ENCODE data around the gene TAS1R3.
"Not testable (repeated sequence)": the region's sequence is repeated elsewhere in the genome, so short reads cannot be mapped to it uniquely, and the experiment has no call there.

The TAS1R3 gene

DNA sequence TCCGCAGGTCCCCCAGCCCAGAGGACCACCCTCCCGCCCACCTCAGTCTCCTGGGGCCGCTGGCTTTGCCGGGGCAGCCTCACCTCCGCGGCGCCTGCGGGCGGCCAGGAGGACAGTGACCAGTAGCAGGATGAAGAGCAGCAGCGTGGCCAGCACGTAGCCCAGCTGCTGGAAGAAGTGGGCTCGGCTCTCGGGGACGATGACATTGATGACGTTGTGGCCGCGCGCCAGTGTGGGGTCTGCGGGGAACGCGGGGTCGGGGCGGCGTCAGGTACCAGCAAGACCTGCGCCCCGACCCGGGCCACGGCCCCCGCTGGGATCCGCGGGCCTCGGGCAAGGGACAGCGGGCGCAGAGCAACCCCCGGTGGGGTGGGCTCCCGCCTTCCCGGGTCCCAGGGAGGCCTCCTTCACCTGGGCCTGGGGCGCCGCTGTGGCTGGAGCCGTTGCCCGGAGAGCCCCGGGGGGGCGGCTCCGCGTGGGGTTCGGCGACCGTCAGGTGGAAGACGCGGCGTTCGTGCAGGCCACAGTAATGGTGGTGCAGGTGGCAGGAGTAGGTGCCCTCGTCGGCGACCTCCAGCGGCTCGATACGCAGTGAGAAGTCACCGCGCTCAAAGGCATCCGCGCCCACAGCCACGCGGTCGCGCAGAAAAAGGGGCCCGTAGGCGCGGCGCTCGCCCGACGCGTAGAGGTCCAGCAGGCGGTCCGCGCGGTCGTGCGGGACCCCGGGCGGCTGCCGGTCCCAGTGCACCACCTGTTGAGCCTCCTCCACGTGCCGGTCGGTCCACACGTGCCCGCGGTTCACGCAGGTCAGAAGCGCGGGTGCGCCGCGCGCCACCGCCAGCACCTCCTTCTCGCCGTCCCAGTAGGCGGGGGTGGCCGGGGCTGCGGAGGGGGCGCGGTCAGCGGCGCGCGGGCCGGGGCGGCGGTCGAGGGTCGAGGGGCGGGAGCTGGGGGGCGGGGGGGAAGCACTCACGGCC, 23.5 kb downstream of the TAS1R3 start:
- no peak for DNase-seq

DNA sequence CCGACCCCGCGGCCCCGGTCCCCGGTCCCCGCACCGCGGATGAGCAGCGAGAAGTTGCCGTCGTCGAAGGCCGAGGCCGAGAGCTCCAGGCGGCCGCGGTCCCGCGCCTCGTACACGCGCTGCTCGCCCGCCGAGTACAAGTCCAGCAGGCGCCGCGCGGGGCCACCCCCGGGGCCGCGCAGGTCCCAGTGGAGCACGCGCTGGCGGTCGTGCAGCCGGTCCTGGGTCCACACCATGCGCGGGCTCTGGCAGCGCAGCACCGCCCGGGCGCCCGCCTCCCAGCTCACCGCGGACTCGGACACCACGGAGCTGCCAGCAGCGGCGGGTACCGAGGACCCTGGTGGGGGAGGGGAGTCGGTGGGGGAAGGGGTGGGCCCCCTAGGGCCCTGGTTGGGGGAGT, 24.3 kb downstream of the TAS1R3 start:
- DNase-seq: peak; percentile 43

DNA sequence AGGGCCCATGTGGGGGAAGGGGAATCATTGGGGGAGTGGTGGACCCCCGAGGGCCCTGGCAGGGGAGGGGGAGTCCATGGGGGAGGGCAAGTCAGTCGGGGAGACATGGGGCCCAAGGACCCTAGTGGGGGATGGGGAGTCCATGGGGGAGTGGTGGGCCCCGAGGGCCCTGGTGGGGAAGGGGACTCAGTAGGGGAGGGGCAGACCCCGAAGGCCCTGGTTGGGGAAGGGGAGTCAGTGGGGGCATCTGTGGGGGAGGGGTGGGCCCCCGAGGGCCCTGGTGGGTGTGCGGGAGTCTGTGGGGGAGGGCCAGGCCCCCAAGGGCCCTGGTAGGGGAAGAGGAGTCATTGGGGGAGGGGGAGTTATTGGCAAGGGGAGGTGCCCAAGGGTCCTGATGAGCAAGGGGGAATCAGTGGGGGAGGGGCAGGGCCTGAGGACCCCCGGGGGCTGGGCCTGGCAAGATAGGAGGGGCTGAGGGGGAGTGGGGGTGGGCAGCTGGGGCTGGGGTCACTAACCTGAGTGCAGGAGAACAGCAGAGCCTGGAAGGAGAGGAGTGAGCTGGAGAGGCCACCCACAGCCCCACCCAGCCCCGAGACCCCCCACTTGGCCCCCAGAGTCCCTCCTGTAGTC, 25.2 kb downstream of the TAS1R3 start:
- no peak for DNase-seq

DNA sequence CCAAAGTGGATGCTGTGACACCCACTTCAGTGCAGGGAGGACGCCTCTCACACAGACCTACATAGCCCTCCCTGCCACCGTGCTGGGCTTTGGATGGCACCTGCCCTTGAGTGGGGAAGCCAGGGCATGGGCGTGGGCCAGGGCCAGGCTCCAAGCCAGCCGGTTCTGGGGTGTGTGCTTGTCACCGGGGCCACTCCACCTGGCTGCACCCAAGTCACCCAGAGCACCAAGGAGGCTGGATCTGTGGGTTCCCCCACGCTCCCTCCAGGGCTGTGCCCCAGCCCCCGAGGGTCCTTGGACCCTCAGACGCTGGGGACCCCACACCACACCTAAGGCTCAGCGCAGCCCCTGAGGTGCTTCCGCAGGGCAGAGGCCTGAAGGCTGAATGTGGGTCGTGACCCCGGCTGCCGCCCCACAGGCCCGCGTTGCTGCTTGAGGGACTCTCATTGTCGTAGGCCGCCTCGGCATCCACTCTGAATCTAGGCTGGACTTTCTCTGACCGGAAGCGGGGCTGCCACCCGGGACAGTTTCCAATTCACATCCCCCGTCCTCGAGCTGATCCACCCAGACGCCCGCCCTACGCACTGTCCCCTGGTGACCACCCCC, 25.8 kb downstream of the TAS1R3 start:
- no peak for DNase-seq

DNA sequence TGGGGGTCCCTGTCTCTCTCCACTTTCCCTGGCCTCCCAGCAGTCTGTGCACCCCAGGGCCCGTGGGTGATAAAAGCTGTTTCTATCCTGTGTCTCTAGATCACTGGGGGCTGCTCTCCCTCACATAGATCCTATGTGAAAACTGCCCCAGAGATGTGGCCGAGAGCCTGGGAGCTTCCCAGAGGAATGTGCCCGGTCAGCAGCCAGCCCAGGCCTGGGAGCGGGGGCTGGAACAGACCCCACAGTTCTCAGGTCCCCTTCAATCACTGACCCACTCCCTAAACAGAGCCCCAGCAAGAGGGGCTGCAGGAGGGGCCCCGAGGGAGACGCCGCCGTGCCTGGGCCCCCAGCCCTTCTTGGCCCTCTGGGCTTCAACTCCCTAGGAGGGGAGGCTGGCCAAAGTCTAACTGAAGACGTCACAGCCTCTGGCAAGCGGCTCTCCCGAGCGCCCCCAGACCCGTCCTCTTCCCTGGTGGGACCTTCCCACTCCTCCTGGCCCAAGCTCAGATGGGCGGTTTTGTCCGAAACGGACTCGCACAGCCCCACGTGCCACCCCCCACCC, 26.9 kb downstream of the TAS1R3 start:
- DNase-seq: no peak

DNA sequence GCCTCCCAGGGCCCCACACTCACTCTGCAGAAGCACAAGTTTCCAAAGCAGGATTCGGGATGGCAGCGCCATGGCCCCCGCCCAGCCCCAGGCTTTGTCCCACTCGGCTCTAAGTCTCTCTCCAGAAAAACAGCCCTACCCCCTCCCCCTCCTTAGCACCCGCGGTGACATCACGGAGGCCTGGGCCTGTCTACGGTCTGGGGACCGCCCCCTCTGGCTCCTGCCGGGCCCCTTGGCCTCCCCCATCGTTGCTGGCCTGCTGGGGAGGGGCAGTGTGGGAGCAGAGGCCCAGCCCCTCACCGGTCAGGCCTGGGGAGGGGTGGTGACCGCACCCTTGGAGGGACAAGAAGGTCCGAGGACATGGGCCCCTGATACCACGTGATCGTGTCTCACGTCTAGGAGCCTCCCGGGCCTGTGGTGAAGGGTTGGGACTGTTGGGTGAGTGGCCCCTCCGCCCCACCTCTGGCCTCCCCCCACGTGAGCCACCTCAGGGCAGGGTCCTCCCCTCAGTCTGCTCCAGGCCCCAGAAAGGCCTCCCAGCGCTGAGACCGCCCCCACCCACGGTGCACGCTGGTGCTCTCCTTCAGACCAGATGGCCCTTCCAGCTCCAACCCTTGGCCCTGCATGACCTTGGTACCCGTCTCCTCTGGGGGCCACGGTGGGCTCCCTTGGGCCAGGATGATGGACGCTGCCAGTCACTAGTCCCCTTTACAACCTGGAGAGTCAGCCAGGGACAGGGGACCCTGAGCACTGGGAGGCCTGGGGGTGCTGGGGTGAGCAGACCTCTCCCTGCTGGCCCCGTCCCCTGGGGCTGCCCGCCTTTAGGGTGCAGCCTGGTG, 27.6 kb downstream of the TAS1R3 start, which contains the start of gene MXRA8:
Gene MXRA8 (minus strand): TSS at position 123 of the 839 bp plus-strand sequence. CDS start 51 bp downstream, at position 72.
- DNase-seq: no peak

DNA sequence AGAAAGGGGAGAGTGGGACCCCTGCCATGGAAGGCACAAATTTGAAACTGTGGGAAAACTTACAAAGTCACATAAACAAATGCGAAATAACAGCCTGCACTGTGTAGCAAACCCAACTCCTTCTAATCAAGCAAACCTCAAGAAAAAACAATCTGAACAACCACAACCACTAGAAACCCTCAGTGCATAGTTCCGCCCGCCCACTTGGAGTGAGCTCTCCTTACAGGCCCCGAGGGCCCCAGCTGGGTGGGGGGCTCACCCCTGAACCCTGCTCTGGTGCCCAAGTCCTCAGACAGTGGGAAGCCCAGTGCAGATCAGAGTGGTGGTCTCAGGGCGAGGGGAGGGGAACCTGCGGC, 28.2 kb downstream of the TAS1R3 start:
- no peak for DNase-seq

DNA sequence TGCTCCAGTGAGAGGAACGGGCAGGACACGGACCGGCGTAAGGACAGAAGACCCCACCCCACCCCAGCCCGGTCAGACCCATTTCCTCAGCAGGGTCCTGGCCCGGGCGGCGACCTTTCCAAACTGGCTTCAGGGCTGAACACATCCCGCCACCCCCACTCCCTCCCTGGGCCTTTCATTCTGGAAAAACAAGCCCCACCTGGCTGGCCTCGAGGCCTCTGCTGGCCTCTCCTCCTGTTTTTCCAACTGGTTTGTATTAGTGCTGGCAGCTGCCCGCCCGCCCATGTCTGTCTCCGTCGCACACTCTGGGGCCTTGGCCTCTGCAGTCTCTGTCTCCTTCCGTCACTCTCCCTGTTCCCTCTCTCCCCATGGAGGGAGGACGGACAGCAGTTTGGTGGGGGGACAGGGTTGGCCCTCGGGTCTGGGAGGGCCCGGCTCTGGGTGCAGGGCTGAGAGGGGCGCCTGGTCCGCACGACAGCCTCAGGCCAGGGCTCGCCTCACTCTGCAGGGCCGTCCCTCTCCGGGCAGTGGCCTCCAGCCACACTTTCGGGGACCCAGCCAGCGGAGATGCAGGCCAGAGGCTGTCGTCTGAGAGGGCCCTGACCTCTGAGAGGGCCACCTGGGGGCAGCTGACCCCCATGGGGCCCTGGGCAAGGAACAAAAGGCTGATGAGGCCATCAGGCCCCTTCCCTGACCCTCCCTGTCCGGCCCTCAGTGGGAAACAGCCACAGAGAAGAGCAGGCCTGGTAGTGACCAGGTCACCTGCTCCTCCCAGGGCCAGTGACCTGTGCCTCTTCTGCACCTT, 28.8 kb downstream of the TAS1R3 start:
- DNase-seq: no peak

DNA sequence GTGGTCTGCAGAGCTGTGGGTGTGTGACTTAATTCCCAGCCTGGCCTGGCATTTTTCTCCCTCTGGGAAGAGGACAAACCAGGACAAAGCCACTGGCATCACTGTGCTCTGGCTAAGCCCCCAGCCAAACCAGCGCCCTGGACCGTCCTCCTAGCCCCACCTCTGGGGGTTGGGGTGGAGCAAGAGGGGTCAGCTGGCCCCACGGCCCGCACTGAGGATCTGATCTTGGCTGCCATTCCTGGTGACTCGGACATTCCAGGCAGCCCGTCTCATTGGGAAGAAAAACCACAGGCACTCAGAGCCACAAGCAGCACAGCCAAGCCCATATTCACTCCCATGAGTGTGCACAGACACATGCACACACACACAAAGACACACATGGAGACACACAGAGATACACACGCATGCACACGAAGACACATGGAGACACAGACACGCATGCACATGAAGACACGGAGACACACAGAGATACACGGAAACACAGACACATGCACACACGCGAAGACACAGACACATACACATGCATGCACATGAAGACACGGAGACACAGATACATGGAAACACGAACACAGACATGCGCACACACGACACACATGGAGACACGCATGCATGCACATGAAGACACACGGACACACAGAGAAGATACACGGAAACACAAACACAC, 29.6 kb downstream of the TAS1R3 start:
- no peak for DNase-seq

DNA sequence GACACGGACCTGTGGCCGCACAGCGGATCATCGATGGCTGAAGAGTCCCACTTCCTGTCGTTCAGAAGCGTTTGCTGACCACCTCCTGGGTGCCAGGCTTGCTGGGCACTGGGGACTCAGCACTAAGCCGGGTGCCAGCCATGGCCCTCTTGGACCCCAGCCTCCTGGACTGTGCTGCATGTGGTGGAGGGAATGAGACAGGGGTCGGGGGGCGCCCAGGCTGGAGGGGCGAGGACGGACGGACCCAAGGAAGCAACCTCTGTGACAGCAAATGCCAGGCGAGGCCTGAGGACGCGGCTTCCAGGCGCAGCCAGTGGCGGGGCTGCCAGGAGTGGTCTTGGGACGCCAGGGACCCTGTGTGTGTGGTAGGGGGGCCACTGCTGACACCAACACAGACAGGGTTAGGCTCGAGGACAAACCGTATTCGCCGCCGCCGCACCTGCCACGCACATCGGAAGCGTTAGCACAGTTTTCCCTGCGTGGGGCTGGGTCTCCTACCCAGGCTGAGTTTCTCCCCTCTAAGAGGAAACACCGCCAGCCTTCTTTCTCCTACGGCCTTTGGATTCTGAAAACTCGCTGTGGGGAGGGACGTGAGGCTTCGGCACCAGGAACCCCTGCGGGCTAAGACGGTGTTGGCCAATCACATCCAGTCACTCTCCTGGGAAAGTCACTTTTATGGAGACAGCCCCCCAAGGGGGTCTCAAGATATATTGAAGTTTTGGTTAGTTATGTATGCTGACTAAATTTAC, 30.3 kb downstream of the TAS1R3 start:
- no peak for DNase-seq

DNA sequence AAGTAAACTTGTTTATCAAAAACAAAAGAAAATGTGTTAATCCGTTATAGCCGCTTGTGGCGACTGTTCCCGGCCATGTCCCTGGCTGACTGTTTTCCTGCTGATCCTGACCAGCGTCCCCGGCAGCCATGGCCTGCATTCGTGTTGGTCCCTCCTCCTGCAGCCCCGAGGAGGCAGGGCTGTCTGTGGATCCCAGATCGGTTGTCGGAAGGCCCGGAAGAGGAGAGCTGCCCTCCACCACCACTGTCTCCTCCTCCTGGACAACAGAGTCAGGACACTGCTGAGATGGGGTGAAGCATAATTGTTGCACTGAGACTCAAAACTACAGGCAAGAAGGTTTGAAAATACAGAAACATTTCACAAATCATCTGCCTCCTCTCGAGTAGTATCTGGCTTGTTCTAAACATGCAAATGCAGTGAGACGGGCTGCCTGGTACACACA, 30.9 kb downstream of the TAS1R3 start:
- DNase-seq: no peak

DNA sequence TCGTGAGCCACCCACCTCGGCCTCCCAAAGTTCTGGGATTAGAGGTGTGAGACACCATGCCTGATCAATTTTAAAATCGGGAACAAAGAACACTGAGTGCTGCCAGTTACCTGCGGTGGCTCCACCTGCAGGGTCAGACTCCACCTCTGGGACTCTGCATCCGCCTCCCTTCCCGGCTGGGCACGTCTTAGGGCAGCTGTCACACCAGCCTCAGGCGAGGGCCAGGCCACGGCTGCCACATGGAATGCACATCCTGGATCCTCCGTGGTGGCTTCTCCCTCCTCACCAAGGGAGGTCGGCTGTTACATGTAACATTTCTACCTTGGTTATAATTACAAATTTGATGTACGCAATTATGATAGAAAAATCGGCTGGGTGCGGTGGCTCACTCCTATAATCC, 33.2 kb downstream of the TAS1R3 start:
- DNase-seq: no peak

DNA sequence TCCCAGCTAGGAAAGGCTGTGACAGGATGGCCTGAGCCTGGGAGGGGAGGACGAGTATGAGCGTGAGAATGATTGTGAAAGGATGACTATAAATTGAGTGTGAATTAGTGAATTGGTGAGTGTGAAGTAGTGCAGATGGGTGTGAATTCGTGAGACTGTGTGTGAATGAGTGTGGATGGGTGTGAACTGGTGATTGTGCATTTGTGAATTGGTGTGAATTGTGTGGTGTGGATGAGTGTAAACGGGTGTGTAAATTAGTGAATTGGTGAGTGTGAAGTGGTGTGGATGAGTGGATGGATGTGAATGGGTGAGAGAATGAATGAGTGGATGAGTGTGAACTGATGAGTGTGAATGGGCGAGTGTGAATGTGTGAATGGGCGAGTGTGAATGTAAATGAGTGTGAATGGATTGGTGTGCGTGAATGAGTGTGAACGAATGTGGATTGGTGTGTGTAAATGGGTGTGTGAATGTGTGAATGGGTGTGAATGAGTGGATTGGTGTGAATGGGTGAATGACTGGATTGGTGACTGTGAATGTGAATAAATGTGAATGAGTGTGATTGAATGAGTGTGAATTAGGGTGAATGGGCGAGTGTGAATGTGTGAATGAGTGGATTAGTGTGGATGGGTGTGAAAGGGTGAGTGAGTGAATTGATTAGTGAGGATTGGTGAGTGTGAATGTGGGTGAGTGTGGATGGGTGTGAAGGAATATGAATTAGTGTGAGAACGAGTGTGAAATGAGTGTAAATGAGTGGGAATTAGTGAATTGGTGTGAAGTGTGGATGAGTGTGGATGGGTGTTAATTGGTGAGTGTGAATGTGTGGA, 35.0 kb downstream of the TAS1R3 start:
- no peak for DNase-seq

DNA sequence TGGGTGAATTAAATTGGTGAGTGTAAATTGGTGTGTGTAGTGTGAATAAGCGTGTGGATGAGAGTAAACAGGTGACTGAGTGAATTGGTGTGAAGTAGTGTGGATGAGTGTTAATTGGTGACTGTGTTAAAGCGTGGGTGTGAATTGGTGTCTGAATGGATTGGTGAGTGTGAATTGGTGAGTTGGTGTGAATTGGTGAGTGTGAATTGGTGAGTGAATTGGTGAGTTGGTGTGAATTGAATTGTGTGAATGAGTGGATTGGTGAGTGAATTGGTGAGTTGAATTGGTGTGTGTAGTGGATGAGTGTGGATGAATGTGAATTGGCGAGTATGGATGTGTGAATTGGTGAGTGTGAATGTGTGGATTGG, 35.6 kb downstream of the TAS1R3 start:
- no peak for DNase-seq

DNA sequence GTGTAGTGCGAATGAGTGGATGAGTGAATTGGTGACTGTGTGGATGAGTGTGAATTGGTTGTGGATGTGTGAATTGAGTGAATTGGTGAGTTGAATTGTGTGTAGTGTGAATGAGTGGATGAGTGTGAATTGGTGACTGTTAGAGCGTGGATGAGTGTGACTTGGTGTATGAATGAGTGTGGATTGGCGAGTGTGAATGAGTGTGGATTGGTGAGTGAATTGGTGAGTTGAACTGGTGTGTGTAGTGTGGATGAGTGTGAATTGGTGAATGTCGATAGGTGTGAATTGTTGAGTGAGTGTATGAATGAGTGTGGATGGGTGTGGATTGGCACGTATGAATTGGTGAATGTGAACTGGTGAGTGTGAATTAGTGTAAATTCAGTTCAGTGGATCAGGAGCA, 36.2 kb downstream of the TAS1R3 start:
- DNase-seq: no peak

DNA sequence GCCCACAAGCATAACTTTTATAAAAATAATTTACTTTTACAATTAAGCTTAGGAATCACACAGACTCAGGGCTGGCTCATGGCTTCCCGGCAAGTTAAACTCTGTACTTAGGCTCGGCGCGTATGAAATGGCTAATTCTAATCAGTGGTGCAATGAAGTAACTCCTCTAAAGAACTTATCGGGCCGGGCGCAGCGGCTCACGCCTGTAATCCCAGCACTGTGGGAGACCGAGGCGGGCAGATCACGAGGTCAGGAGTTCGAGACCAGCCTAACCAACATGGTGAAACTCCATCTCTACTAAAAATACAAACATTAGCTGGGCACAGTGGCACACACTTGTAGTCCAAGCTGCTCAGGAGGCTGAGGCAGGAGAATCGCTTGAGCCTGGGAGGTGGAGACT, 39.0 kb downstream of the TAS1R3 start:
- DNase-seq: not testable (repeated sequence)

DNA sequence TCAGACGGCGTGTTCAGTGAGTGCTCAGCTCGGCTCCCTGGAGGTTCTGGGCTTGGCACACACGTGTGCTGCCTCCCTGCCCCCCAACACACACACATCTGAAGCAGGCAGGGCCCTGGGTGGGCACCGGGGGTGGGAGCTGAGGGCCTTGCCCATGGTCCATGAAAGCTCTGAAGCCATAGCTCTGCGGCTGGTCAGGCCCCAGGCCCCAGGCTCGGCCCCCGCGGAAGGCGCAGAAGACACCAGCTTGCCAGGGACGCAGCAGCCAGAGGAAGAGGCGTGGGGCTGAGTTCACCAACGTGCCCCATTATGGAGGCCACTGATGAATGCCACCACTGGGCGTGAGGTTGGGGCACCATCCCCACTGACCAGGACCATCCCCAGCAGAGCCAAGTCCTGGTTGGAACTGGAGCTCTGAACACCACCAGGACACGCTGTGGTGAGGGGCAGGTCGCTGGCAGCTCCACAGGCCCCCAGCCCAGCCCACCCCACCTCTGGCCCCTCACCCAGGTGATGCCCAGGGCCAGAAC, 39.8 kb downstream of the TAS1R3 start:
- no peak for DNase-seq

DNA sequence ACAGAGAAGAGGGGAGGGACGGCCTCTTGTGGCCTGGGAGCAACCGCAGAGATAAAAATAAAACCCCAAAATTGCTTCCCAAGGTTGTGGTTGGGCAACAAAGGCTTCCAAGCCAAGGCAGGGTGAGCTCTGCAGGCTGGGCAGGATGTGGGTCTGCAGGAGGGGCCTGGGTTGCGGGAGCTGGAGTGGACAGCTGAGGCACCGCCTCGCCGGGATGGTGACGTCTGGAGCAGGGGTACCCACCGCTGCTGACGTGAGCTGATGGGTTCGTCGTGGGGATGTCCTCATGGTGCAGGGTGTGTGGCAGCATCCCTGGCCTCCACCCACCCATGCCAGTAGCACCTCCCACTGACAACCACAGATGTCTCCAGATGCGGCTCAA, 40.3 kb downstream of the TAS1R3 start:
- peak; percentile 89 for DNase-seq

Data from hematopoietic multipotent progenitor cell treated with erythropoietin and hydrocortisone succinate and interleukin-3 and kit ligand, for 6 days (in vitro differentiated cells).